Fibroblast of lung (primary cell): ENCODE data around the gene SMCO2.

Experiments
- CTCF ChIP-seq, 2 donors: IDR thresholded peaks in 1 of 2; conservative IDR thresholded peaks in 1 of 2; 1 replicate in 1 of 2; 2 replicates in 1 of 2; pipeline ENCODE4 v1.5.1; 2011 to 2012; ENCODE audit warnings: low read length in 2 of 2, control low read depth in 1 of 2, inconsistent platforms in 1 of 2, low read depth in 1 of 2, mild to moderate bottlenecking in 1 of 2
- EZH2 ChIP-seq: IDR thresholded peaks from 2 replicates; pipeline ENCODE4 v1.5.1; 2012; ENCODE audit warnings: low read length, control low read depth, mild to moderate bottlenecking; ENCODE audit errors: missing control alignments

GRCh38 chr12:27436029-27436428 is 10.5 kb upstream of the SMCO2 start:
- TF ChIP-seq CTCF (conservative IDR thresholded peaks at IDR 0.05 in 1 of 2, IDR thresholded peaks at IDR 0.05 in 1 of 2; ENCODE audit: low read depth in 1 of 2, low read length in 2 of 2) (no peak), EZH2 (no peak)
